Iris pigment epithelial cell (primary cell): ENCODE results near the gene FILIP1.
A peak's percentile ranks its signal among the peaks of the same experiment; 100 is the strongest.

Experiments
- DNase-seq: peaks from one replicate; pipeline ENCODE4 v3.0.0-alpha.2; 2011; ENCODE audit warnings: low read depth

FILIP1 gene

DNA sequence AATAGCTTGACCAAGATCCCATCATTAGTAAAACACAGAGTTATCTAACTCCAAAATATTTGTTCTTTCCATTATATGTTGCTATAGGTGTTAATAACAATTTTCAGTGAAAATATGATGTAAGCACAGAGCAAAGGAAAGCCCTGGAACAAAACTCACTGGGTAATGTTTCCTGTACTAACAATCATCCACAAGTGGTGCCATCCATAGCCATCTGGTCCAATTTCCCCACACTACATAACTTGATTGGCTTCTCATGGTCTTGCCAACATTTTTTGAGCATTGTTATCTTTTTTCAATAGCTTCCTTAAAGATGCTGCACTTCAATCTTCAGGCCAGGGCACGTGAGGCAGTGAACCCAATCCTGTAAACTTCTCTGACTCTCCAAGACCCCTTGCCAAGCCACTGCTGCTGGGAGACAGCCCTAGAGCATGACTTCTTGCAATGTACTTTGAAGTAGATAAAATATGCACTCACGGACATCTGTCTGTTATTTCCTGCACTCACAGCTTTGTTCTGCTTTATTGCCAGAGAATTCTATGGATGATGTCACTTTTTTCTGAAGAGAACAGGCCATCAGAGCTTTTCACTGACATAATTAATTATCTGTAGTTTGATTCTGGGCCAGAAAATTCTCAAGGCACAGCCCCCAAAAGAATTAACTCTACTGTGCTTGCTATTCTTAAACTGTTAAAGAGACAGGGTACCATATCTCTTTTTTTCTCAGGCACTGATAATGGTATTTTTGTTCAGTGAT lies 111.5 kb downstream of the FILIP1 start:
- DNase-seq = peak; percentile 21

DNA sequence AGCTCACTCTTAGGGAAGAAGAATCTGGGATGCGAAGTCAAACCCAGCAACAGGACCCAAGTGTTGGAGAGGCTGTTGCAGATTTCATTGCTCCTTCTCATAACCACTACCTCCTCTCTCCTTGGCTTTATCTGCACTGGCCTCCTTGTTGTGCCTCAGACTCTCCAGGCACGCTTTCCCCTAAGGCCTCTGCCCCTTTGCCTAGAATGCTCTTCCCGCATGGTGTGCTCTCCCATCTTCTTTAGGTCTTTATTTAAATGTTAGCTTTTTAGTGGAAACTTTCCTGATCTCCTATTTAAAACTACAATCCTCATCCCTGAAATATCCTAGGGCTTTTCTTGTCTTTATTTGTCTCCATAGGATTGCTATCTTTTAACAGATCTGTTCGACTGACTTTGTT lies 114.1 kb downstream of the FILIP1 start:
- DNase-seq = no peak

DNA sequence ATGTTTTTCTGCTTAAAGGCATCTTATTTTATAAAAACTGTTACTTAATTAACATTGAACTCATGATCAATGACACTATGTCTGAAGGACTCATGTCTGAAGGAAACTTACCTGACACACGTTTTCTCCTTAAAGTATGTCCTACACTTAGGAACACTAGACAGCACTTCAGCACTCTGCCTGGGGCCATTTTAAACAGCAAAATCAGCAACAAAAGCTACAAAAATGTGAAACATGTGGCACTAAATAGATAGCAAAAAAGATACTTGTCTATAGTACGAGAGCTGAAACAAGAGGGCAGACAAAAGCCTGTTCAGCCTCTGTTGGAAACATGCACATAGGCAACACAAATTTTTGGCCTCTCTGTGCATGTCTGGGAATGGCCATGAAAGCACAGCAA lies 115.5 kb downstream of the FILIP1 start:
- DNase-seq = no peak

DNA sequence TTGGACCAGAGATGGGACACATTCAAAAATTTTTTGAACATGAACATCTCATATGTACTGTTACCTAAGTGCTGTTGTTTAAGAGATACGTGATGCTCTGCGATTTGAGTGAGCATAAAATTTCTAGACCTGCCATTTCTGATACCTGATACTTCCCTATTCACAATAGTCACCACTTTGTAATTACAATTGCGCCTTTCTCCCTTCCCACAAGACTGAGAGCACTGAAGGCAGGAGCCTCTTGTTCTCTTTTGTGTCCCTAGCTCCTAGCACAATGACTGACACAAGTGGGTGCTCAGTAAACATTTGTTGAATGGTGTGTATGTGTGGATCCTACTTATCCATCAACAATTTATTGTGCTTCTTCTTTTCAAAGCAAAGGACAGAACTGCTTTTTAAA lies 116.2 kb downstream of the FILIP1 start:
- DNase-seq = no peak

DNA sequence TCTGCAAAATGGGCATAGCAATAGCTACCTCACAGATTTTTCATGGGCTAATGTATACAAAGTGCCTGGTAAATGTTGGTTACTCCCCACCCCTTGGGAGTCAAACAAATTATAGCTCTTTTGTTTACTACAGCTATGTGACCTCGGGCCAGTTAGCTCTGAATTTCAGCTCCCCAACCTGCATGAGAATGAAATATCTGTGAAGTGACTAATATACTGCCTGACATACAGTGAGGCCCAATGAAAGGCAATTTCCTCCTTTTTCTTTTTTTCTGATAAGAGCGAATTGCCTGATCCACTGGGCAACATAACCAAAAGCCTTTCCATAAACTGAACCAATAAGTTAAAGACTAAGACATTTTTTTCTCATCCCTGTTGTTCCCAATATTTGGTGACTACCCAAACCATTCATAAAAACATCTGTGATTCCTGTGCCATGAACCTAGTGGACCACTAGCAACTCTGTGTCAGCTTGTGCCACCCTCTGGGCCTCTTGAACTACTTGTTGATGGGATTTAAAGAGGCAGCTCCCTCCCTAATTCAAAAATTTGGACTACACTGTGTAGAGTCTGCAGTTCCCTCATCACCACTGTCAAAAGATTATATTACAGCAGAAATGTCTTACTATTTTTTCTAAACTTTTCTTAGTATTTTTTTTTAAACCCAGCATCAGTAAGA lies 117.1 kb downstream of the FILIP1 start:
- peak; percentile 69 for DNase-seq

DNA sequence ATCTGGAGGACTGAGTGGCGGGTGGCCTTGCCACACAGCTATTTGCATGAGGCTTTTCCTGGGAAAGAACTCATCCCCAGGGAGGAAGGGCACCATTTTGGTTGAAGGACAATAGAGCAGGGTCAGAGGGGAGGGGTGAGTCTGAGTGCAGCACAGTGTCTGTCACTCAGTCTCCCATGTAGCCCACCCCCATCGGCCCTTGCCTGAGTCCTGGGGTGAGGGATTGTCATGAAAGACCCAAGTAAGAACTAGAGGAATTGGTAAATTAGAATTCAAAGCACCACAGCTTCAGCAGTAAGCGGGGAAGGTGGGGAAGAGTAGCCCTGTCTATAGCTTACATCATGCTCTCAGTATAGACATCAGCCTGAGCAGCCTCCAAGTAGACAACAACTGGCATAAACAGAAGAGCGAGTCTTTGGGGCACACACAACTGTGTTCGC lies 118.6 kb downstream of the FILIP1 start:
- DNase-seq = no peak

DNA sequence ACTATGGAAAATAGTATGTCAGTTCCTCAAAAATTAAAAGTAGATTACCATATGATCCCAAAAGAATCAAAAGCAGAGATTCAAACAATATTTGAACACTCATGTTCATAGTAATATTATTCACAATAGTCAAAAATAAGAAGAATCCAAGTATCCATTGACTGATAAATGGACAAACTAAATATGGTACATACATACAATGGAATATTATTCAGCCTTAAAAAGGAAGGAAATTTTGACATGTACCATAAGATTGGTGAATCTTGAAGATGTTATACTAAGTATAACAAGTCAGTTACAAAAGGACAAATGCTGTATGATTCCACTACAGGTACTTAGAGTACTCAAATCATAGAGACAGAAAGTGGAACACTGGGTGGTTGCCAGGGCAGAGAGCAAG lies 120.7 kb downstream of the FILIP1 start:
- DNase-seq = no peak

DNA sequence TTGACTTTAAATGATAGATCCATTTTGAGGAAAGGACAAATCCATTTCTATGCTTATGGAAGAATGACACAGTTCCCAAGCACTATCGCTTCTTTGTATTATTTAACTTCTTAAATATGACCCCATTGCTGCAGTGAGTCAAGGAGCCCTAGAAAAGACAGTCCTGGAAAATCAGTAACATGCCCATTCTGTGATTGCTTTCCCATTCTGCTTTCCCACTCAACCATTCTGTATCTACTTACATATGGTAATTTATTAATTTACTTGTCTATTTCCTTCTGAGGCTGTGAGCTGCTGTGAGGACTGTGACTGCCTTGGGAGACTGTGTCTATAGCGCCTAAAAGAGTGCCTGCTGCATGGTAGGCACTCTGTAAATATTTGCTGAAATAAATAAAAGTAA lies 123.6 kb downstream of the FILIP1 start:
- no peak for DNase-seq

DNA sequence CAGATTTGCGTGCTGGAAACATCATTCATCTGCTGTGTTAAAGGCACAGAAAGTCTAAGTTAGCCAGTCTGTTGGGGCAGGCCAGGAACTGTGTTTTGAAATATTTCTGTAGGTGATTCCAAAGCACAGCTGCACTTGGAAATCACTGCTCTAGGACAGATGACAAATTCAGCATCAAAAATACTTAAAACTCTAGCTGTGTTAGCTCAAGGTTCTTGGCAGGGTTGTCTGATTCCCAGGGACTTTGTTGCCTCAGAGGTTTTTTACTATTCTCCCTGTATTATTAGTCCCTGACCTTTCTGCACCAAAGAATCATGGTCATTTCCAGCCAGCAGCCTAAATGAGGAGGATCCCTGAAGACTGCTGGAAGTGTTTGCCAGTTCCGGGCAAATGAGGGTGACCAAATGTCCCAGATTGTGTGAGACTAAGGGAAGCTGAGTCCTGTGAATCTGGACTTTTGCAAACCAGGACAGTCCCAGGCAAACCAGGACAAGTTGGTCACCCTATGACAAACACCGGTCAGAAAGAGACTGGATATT lies 124.7 kb downstream of the FILIP1 start:
- DNase-seq = no peak

DNA sequence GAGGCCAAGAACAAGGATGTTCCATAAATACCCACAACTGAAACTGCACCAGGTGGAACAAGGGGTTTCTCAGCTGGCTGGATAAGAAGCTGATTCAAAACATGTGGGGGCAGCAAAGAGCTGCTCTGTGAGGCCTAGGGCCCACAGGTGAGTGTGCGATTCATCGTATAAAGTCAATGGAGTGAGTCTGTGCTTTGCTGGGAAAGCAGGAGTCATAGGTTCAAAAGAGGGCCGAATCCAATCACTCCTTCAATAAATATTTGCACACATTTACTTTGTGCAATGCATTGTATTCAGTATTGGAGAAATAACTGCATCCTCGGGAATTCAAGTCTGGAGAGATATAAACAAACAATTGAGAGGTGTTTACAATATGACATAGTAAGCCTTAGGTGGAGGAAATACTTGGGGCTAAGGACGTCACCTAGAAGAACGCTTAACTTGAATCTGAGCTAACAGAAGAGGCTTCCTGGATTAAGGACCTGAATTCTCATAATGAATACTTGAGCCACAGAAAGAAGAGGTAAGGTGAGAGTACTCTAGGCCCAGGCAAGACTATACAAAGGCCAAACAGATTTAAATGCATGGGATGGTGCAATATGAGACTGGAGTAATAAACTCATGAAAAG lies 125.3 kb downstream of the FILIP1 start:
- no peak for DNase-seq

DNA sequence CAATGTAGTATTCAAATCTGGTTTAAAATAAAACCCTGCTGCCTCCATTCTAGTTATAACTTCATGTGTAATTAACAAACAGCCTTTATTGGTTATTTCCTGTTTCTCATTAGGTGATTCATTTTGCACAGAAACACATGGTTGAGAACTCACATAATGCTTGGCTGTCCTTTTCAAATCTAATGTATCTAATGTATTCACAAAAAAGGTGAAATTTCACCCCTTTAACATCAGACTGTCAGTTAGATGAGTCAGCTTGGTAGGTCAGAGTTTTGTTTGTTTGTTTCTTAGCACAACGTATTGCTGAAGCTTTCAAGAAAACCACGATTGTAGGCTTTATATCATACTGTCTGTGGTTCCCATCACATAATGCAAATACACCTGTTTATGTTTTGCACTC lies 130.3 kb downstream of the FILIP1 start:
- no peak for DNase-seq

DNA sequence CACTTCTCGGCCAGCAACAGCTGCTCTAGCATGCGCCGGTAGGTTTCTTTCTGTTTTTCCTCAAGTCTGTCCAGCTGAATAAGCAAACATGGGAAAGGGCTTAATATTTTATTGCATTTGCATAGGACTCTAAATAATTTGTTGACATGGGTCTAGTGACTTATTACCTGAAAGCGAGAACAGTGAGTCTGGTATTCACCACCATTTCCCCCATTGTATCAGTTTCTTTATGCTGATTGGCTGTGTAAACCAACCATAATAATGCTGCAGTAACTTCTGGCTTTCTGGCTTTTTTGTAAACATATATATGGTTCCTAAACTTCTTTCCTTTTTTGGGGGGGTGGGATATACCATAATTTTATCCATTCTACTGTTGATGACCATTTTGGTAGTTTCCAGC lies 140.0 kb downstream of the FILIP1 start:
- DNase-seq = no peak

DNA sequence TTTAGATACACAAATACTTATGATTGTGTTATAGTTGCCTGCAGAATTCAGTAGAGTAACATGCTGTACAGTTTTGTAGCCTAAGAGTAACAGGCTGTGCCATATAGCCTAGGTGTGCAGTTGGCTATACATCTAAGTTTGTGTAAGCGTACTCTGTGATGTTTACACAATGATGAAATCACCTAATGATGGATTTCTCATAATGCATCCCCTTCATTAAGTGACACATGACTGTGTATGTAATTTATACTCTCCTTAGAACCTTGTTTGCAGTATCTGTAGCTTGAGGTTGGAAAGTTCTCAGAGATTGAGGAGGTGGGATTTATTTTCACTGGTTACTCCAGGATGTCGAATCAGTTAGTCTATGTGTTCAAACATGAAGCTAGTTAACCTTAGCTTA lies 142.0 kb downstream of the FILIP1 start:
- no peak for DNase-seq

DNA sequence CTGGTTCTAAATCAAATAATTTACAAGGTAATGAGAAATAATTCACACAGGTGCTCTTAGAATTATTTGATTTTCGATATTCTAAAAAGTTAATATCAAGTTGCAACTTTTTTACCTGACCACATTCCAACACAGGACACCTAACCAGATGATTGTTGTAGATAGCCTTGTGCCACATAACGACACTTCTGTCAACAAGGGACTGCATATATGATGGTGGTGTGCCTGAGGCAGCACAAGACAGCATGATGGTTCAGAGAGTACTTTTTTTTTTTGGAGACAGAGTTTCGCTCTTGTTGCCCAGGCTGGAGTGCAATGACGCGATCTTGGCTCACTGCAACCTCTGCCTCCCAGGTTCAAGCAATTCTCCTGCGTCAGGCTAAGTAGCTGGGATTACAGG lies 142.8 kb downstream of the FILIP1 start:
- DNase-seq = no peak

DNA sequence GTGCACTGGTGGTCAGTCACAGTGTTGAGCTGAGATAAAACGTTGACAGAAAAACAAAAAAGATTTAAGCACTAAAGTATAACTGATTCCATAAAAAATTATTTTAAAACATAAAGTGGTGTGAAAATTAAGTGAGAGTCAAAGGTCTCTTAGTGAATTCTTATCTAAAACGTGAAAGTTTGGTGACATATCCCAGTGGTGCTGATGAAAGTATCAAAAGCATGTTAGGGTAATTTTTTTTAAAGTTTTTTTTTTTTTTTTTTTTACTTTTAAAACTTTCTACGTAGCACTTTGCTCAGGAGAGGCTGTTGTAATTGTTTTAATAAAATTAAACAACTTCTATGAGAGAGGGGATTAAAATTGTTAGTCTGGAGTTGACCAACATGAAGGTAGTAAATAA lies 143.4 kb downstream of the FILIP1 start:
- no peak for DNase-seq

DNA sequence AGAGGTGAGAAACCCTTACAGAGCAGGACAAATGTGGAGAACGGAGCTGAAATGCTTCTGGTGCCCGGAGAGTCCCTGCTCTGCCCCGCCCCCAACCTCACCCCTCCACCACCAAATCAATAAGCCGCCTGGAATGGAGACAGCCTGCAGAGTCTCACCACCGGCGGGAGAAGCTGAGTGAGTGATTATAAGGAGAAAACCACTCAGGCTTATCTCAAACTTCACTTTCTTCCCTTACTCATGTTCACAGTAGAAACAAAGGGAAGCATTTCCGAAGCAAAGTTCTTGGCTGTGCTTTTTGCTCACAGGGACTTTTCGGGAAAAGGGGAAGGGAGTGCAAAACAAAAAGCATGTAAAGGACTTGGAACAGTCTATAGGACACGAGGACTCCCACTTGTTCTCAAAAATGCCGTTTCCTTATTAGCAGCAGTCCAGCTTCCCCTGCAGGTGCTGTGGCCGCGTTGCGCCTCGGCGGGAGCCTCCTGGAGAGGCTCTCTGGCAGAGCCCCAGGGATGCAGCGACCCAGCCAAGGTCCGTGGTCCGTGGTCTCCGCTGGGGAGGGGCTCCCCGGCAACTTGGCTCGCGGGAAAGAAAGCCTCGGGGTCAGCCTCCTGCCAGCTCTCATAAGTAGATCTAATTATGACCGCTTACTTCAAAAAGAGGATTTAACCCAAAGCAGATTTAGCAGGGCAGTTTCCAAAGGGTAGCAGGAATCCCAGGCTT lies 144.2 kb downstream of the FILIP1 start:
- DNase-seq = peak; percentile 23

DNA sequence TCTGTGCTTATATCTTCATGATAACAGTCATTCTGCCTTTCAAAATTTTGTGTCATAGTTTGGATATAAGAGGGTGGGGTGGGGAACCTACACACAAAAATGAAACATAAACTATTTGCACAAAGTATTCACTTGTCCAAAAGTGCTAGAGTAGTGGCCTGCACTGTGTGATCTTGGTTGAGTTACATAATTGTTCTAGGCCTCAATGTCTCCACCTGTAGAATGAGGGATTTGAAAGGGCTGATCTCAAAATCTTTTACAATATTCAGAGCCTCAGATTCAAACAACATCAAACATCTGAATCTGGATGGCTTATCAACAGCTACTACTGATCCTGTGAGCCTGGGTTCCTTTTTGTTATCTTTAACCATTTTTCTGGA lies 144.7 kb downstream of the FILIP1 start:
- no peak for DNase-seq

DNA sequence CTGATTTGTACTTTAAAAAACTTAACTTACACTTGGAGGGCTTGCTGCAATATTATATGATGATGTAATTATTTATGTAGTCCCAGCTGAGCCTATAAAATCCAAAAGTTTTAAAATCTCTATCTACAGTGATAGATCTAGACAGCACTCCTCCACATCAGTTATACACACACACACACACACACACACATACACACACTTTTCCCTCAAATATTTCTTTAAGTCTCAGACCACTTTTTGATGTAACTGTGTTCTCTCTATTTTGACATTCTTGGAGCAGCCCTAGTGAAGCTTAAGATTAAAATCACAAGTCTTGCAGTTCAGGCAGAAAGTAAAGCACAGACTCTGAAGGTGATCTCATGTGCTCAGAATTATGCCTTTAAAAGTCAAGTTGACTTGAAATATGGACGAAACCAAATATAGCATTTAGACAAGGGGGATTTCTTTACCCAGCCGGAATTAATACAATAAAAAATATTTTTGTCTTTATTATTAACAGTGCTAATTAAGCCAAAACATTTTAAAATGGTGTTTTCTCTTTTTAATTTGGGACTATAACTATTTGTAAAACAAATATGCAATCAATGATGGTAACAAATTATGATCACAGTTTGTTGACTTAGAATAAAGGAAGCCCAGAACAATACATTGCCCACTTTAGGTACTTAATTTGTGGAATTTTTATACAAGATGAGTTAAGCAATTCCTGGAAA lies 145.5 kb downstream of the FILIP1 start:
- DNase-seq = no peak

DNA sequence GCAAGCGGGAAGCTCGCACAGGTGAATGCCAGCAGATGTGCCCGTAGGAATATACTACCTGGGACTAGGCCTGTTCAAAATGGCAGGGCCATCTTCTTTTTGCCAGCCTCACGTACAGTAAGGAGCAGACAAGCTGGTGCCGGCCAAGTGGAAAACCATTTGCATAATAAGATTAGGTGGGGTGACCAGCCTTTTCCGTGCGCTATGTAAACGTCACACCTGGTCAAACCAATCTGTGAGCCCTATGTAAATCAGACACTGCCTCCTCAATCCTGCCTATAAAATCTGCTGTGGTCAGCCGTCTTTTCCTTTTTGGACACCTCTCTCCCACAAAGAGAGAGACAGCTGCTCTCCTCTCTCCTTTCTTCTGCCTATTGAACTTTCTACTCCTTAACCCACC lies 148.2 kb downstream of the FILIP1 start:
- DNase-seq = no peak

DNA sequence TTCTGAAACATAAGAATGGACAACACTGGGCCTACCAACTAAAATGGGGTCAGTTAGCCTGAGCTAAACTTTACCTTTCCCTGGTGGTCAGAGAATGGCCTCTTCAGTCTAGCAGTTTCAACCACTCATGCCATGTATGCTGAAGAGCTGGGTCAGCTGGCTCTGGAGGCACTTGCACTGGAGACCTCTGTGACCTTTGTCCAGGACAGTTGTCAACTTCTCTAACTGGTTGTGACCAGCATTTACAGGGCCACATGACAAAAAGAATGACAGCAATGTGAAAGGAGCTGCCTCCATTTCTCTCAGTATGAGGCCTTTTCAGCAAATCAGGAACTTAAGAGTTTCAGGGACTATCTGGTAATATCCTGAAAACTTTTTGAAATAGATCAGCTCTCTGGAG lies 149.1 kb downstream of the FILIP1 start:
- DNase-seq = no peak

DNA sequence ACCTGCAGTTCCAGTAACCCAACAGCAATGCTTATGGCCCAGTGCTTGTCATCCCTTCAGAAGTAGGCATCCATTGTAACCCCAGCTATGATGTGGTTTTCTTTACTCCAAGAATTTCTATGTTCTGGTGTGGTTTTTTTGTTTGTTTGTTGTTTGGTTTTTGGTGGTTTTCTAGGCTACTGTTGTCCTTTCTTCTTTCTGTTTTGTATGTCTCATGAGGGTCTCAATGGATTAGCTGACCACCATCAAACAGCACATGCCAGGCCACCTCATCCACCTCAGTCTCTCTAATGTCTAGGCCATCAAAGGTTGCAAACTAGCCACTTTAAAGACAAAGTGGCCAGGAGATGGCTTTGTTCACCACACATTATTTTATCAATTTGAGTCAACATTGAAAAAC lies 149.6 kb downstream of the FILIP1 start:
- DNase-seq = no peak
